ENCODE results near the gene DIPK1A.
A peak's percentile ranks its signal among the peaks of the same experiment; 100 is the strongest.

The DIPK1A gene

DNA sequence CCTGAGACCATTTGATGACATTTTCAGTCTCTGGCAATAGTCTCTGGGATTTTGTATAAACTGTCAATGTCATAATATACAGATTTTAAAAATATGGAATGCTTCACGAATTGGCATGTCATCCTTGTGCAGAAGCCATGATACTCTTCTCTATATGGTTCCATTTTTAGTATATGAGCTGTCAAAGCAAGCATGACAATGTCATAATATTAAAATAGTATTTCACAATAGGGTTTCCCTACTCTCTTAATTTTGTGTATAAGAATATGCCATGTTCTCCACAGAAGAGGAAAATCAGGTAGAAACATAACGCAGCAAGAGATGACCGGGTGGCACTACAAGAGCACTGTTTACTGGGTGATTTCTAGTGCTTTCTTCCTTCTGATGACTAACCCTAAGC lies 8.3 kb upstream of the DIPK1A start:
- no peak for DNase-seq (ENCODE audit: low spot score)
- TF ChIP-seq, protein P1, sequence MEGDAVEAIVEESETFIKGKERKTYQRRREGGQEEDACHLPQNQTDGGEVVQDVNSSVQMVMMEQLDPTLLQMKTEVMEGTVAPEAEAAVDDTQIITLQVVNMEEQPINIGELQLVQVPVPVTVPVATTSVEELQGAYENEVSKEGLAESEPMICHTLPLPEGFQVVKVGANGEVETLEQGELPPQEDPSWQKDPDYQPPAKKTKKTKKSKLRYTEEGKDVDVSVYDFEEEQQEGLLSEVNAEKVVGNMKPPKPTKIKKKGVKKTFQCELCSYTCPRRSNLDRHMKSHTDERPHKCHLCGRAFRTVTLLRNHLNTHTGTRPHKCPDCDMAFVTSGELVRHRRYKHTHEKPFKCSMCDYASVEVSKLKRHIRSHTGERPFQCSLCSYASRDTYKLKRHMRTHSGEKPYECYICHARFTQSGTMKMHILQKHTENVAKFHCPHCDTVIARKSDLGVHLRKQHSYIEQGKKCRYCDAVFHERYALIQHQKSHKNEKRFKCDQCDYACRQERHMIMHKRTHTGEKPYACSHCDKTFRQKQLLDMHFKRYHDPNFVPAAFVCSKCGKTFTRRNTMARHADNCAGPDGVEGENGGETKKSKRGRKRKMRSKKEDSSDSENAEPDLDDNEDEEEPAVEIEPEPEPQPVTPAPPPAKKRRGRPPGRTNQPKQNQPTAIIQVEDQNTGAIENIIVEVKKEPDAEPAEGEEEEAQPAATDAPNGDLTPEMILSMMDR (IDR thresholded peaks at IDR 0.05; ENCODE audit: extremely low read depth, missing control alignments) = no peak

DNA sequence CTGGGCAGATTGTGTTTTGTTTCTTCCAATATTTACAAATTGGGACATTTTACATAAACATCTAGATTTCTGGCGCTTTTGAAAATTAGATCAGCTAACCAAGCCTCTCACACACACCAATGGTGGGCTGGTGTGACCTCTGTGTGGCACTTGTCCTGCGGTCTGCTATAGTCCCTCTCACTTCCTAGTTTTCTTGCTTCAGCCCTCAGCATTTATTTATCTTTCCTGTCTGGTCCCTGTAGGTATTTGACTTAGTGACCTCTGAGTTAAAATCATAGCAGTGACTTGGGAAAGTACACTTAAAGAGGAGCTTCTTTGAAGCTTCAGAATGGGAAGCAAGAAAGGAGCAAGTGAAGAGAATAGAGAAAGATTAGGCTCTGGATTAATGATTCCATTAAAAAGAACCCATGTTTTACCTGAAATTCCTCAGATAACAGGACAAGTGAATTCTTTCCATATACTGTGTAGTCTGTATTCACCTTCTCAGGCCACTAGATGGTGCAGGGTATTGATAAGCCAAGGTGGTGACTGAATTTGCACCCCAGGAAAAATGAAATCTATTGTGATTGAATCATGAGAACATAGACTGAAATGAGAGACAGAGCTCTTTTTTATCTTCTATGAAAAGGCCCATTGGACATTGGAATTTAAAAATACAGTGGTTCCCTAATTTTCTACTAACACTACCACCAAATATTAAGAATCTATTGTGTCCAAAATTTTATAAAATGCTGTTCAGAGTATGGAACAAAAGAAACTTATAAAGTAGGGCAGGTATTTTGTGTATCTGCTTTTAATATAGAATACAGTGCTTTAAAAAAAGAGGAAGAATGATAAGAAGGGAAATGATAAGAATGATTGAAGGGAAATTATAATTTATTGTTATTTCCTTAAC lies 7.1 kb upstream of the DIPK1A start:
- no peak for DNase-seq (ENCODE audit: low spot score)
- TF ChIP-seq, protein P1 (IDR thresholded peaks at IDR 0.05; ENCODE audit: extremely low read depth, missing control alignments) = peak; percentile 51

DNA sequence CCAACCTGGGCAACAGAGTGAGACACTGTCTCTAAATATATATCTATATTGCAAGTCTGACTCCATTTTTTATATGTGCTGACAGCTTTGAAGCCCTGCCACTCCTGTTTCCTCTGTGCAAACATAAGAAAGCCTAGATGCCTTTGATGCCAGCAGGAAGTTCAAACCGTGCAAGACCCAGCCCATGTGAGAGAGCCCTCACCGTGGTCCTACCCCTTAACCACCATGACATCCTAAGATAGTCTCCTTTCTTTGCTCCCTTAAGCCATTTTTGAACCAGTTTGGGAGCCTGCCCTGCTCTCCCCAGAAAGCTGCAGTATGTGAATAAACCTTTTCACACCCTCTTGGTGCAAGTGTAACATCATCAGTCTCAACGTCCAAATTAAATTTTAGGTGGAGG lies 3.7 kb upstream of the DIPK1A start:
- TF ChIP-seq, protein P1 (IDR thresholded peaks at IDR 0.05; ENCODE audit: extremely low read depth, missing control alignments) = no peak
- no peak for DNase-seq (ENCODE audit: low spot score)

DNA sequence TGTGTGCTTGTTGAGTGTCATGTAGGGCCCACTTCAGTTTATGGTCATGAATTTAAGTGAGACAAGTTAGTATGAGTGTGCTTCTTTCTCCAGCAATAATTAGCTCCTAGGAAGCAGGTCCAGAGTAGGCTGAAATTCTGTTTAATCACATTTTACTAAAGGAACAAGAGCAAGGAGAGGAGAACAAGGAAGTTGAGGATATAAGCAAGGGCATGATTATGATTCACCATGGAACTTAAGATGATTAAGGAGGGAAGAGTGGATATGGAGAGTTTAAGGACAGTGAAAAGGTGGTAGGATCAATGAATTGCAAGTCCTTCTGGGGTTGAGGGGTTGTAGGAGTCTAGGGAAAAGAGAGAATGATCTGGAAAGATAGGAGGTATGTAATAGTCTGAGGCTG lies 3.1 kb upstream of the DIPK1A start:
- TF ChIP-seq, protein P1 (IDR thresholded peaks at IDR 0.05; ENCODE audit: extremely low read depth, missing control alignments) = no peak
- no peak for DNase-seq (ENCODE audit: low spot score)

DNA sequence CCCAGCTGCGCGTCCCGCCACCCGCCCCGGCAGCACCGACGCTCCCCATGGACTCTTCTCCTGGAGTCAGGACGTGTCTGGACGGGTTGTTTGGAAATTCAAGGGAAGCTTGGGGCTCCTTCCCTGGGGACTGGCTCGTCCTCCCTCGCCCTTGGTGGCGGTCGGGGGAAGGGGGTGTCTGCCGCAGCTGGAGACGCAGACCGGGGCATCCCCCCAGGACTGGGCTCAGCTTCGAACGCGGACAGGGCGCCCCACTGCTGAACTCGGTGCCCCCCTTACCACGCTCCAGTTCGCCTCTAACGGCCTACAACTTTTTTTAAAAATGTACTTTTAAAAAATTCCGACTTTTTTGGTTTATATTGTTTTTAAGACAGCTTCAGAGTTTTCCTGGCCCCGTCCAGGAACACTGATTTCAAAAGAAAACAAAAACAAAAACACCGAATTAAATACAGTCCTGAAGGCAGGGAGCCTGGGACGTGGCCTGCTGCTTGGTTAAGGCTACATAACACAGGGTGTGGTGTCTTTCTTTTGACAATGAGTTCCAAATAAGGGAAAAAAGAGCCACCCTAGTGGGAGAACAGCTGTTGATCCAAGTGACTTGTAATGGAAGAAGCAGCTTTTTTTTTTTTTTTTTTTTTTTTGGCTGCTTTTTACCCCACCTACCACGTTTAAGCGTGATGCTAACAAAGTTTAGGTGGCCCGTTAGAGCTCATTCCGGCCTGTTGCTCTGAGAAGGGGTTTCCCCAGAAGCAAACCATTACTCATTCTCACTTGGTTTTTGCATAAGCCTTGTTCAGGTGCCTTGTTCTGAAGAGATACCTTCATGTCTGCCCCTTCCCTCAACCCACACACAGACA lies 862 bp upstream of the DIPK1A start:
- TF ChIP-seq, protein P1 (IDR thresholded peaks at IDR 0.05; ENCODE audit: extremely low read depth, missing control alignments) = no peak
- DNase-seq (ENCODE audit: low spot score) = peak; percentile 85

DNA sequence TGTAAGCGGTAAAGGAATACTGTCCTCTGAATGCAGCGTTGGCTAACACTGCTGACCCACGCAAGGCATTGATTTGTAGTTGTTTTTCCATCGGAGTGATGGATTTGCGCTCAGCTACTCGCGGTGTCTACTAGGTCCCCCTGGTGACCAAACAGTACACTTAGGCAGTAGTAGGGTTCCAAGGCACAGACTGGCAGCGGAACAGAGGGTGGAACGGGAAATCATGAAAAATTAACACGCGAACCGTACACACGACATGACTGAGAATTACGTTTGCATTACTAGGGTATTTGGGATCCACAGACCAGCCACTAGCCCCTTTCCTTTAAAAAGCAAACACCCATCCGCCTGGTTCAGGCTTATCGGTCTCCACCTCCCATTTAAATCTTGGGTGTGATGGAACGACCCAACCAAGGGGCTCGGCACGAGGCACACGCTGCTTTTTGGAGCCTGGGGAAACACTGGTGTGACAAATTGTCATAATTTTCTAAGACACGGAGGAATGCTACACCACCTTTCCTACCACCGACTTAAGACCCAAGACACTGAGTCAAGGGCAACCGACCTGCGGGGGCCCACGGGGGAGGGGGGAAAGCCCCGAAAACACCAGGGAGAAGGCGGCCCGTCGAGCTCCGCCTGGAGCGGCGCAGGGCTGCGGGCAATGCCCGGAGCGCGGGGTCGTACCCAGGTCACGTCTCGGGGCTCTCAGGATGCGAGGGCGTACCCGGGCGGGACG lies 699 bp downstream of the DIPK1A start:
- TF ChIP-seq, protein P1 (IDR thresholded peaks at IDR 0.05; ENCODE audit: extremely low read depth, missing control alignments) = peak; percentile 70
- peak; percentile 70 for DNase-seq (ENCODE audit: low spot score)

Data from GM20000 (cell line).